ENCODE measurements around the gene NPAS4. TPM values are rescaled to one million over a fixed set of nuclear protein-coding genes. Genes with fewer than 3 reads are reported as not detected.
A peak's percentile ranks its signal among the peaks of the same experiment; 100 is the strongest.

The NPAS4 gene
- total and polyA plus RNA-seq, 2 of the 13 experiments (the other 11 are each of a cell fraction or from before 2014, with no cell fraction given): not detected

GRCh38 chr11:66407651-66408050 lies 13.2 kb upstream of the NPAS4 start (continued):
- TF ChIP-seq ZNF18 (CRISPR knock-in tag; IDR thresholded peaks at IDR 0.05; ENCODE audit: insufficient replicate concordance): no peak

- ChIA-PET POLR2A (no interaction called here), CTCF (ENCODE audit: low intra/inter-chr PET ratio, low total read pairs) (interaction anchor here (0.7 to 3.4 kb wide), 13 partner anchors 13 to 426 kb away, joined by 3 to 54 read pairs (median 6); partner anchors contain the start of genes DPP3, MRPL11 and RBM4B)
- H4K20me1 ChIP-seq (ENCODE audit: insufficient read depth, low read length): peaks cover 7% of the 10 kb centered on the region; the same call in 1 of the 2 replicates
- BruUV-seq (replicated peaks): no TSS peak
- peak overlapping the region in 1 of 3 experiments; percentile 37; a peak in 1 of 6 replicates for H3K4me3 ChIP-seq (replicated peaks in 1 of 3; ENCODE audit: insufficient read depth in 1 of 3, low read depth in 2 of 3, low read length in 3 of 3)
- H3K27ac ChIP-seq (ENCODE audit: extremely low read length, insufficient read depth, low read length): no peak overlapping the region
- peaks cover 5 to 83% of the 10 kb centered on the region in 2 experiments for H3K27me3 ChIP-seq (ENCODE audit: control insufficient read depth in 1 of 2, insufficient read depth in 2 of 2, low read length in 2 of 2)
- no peak overlapping the region for H2AFZ ChIP-seq (ENCODE audit: low read length)
- in situ Hi-C loops (cut with HindIII; ENCODE audit: extremely low pct_ligation_motif_present, low pct_unique_long_range_greater_than_20kb): loop anchor here (10.0 to 25.0 kb wide), 2 partner anchors 286 to 429 kb away; partner anchors contain the start of gene RCE1
- H3K36me3 ChIP-seq (replicated peaks in 1 of 2; ENCODE audit: control insufficient read depth in 1 of 2, insufficient read depth in 2 of 2, low read length in 2 of 2): no peaks in the 10 kb centered on the region
- H3K4me1 ChIP-seq (ENCODE audit: insufficient read depth, low read length): 0 out of 2 replicates have a peak, but pooled peaks cover 5% of the 10 kb centered on the region
- peak; percentile 68 for DNase-seq (ENCODE audit: low spot score)
- peak; percentile 66 for FAIRE-seq
- no peaks in the 10 kb centered on the region for H3K79me2 ChIP-seq (ENCODE audit: insufficient read depth, low read length)
- H3K9ac ChIP-seq (ENCODE audit: insufficient read depth, low read depth, low read length): no peak overlapping the region
- H3K4me2 ChIP-seq (ENCODE audit: low read depth, low read length): peak overlapping the region; percentile 49
- no peaks in the 10 kb centered on the region for H3K9me3 ChIP-seq (ENCODE audit: low read length)
- ATAC-seq: peak; percentile 76
- 1% methylated on average over 9 of the region's 63 CpGs for WGBS (ENCODE audit: low lambda C conversion rate)
- intact Hi-C loops (cut with micrococcal nuclease; ENCODE audit: unreplicated experiment): loop anchor here (1.0 to 5.0 kb wide), 3 partner anchors 22 to 424 kb away; no protein-coding TSS in a partner anchor
- TF ChIP-seq ZNF614 (CRISPR knock-in tag; IDR thresholded peaks at IDR 0.05; ENCODE audit: borderline replicate concordance) (0 out of 2 replicates have a peak, but pooled peaks have one; percentile 44), SOX13 (IDR thresholded peaks at IDR 0.05) (no peak), SOX13 (CRISPR knock-in tag; conservative IDR thresholded peaks at IDR 0.05 in 1 of 2, IDR thresholded peaks at IDR 0.05 in 1 of 2) (peak in 1 of 2 experiments; percentile 37; a peak in 1 of 4 replicates), MXI1 (IDR thresholded peaks at IDR 0.05; ENCODE audit: borderline replicate concordance, low read depth, low read length) (peak; percentile 25; the same call in 1 of the 3 replicates), PAXIP1 (CRISPR knock-in tag; conservative IDR thresholded peaks at IDR 0.05) (no peak), HNRNPLL (IDR thresholded peaks at IDR 0.05; ENCODE audit: low read depth, low read length, poor library complexity, severe bottlenecking) (peak; percentile 64), SOX6 (IDR thresholded peaks at IDR 0.05) (no peak), SOX6 (CRISPR knock-in tag; IDR thresholded peaks at IDR 0.05) (0 out of 2 replicates have a peak, but pooled peaks have one; percentile 14), ZNF468 (CRISPR knock-in tag; IDR thresholded peaks at IDR 0.05) (no peak), ONECUT2 (CRISPR knock-in tag; IDR thresholded peaks at IDR 0.05) (no peak), ZFP91 (CRISPR knock-in tag; IDR thresholded peaks at IDR 0.05; ENCODE audit: borderline replicate concordance) (peak; percentile 52; the same call in 1 of the 2 replicates), FOSL2 (CRISPR knock-in tag; IDR thresholded peaks at IDR 0.05) (peak; percentile 48; the same call in 1 of the 2 replicates), MEF2D (CRISPR knock-in tag; IDR thresholded peaks at IDR 0.05) (peak; percentile 31; the same call in 1 of the 2 replicates)
Measured at GRCh38 chr11:66408488-66409214, 12.2 kb upstream of the NPAS4 start.

Measured in HepG2 (cell line).